K562 (cell line): Measurements from ENCODE around the gene PFKFB2. TPM values are rescaled to one million over a fixed set of nuclear protein-coding genes. Genes with fewer than 3 reads are reported as not detected.

Experiments used
- ATAC-seq: fragments of 200-7000 bp; cut with Tn5 transposase; 3 replicates; pipeline ENCODE4 v1.9.1; 2020; ENCODE audit warnings: moderate library complexity
- BruUV-seq: library from RNA; stranded (reverse); fragments of 400-500 nt; replicated peaks from 2 replicates; lab custom pipeline; 2021; lab: Mats Ljungman, UMichigan
- CTCF ChIA-PET: fragments of 300-600 bp; formaldehyde crosslinking; extraction: SDS; loops from one replicate; lab custom pipeline; 2021; ENCODE audit warnings: low intra/inter-chr PET ratio; lab: Yijun Ruan, JAX
- POLR2A ChIA-PET: fragments of 300-600, 350-650 bp; sonication (Branson Sonifier 250); formaldehyde crosslinking; extraction: SDS; loops from one replicate; lab custom pipeline; 2021; ENCODE audit warnings: antibody characterized with exemption, inconsistent platforms; lab: Yijun Ruan, JAX
- DNase-seq, 4 experiments: peaks; one replicate each; pipeline versions ENCODE4 v3.0.0 to v3.0.0-alpha.2; 2011 to 2018; ENCODE audit warnings: low spot score in 3 of 4, mixed read lengths in 3 of 4; ENCODE audit errors: extremely low read depth in 1 of 4
- FAIRE-seq: peaks from 2 replicates; lab custom pipeline; 2011; peaks lifted over from hg19 to GRCh38; lab: Jason Lieb, UNC
- H2AFZ ChIP-seq: 2 replicates; pipeline ENCODE4 v1.6.0; 2011; ENCODE audit warnings: low read depth, low read length, control low read depth, inconsistent platforms
- H3K27ac ChIP-seq: fragments of 200-600 bp; 3 replicates; pipeline ENCODE4 v1.8.0; 2011; ENCODE audit warnings: low read depth, mild to moderate bottlenecking, control low read depth, inconsistent platforms, low read length, moderate library complexity, mixed read lengths; ENCODE audit errors: extremely low read depth
- H3K27me3 ChIP-seq, 2 experiments: fragments of 300-600 bp in 1 of 2; 2 replicates in 1 of 2; 3 replicates in 1 of 2; pipeline versions ENCODE4 v1.6.0 to v1.8.0; 2011; ENCODE audit warnings: inconsistent platforms in 2 of 2, low read length in 2 of 2, mild to moderate bottlenecking in 1 of 2, mixed read lengths in 1 of 2, moderate library complexity in 1 of 2; ENCODE audit not compliant: control insufficient read depth in 2 of 2, insufficient read depth in 2 of 2
- H3K36me3 ChIP-seq: fragments of 300-600 bp; 3 replicates; pipeline ENCODE4 v1.8.0; 2011; ENCODE audit warnings: mild to moderate bottlenecking, low read length, inconsistent platforms; ENCODE audit not compliant: control insufficient read depth, insufficient read depth
- H3K4me1 ChIP-seq, 2 experiments: fragments of 200-600 bp in 1 of 2; replicated peaks in 1 of 2; 2 replicates in 1 of 2; 3 replicates in 1 of 2; pipeline versions ENCODE4 v1.5.1 to v1.8.0; 2011; ENCODE audit warnings: inconsistent platforms in 2 of 2, low read length in 2 of 2, mild to moderate bottlenecking in 1 of 2, mixed read lengths in 1 of 2, moderate library complexity in 1 of 2; ENCODE audit not compliant: control insufficient read depth in 2 of 2, insufficient read depth in 2 of 2
- H3K4me2 ChIP-seq: 2 replicates; pipeline ENCODE4 v1.6.1; 2011; ENCODE audit warnings: low read length, control low read depth, inconsistent platforms, mixed read lengths; ENCODE audit not compliant: insufficient read depth
- H3K4me3 ChIP-seq: fragments of 200-600 bp; sonication (generic), shearing (Covaris generic); 2 replicates; pipeline ENCODE4 v1.5.1; 2016; ENCODE audit warnings: control low read depth, inconsistent platforms
- H3K79me2 ChIP-seq: fragments of 200-600 bp; 3 replicates; pipeline ENCODE4 v1.8.0; 2011; ENCODE audit warnings: low read length, inconsistent platforms; ENCODE audit not compliant: control insufficient read depth, insufficient read depth
- H3K9ac ChIP-seq, 2 experiments: 2 replicates each; pipeline versions ENCODE4 v1.6.0 to v1.6.1; 2011; ENCODE audit warnings: low read depth in 2 of 2, low read length in 2 of 2, control low read depth in 1 of 2, inconsistent platforms in 1 of 2, mild to moderate bottlenecking in 1 of 2, mixed read lengths in 1 of 2; ENCODE audit not compliant: insufficient read depth in 1 of 2
- H3K9me1 ChIP-seq: one replicate; pipeline ENCODE4 v1.6.0; 2011; ENCODE audit warnings: inconsistent platforms, mild to moderate bottlenecking, low read length, moderate library complexity; ENCODE audit not compliant: control insufficient read depth, insufficient read depth
- H3K9me3 ChIP-seq: replicated peaks from 2 replicates; pipeline ENCODE4 v1.5.1; 2011; ENCODE audit warnings: low read depth, low read length, inconsistent platforms; ENCODE audit not compliant: control insufficient read depth, insufficient read depth
- H4K20me1 ChIP-seq: replicated peaks from 2 replicates; pipeline ENCODE4 v1.6.1; 2011; ENCODE audit warnings: low read length, inconsistent platforms, mixed read lengths; ENCODE audit not compliant: control insufficient read depth, insufficient read depth
- ATF3 ChIP-seq, 2 experiments: fragments of 450-650 bp in 1 of 2; sonication (generic) in 1 of 2; formaldehyde crosslinking in 1 of 2; IDR thresholded peaks in 1 of 2; conservative IDR thresholded peaks in 1 of 2; 2 replicates each; pipeline versions ENCODE4 v1.6.1 to v1.8.1; 2016 to 2023; ENCODE audit warnings: mild to moderate bottlenecking in 2 of 2, moderate library complexity in 2 of 2, inconsistent platforms in 1 of 2, missing genetic modification reagents in 1 of 2
- C11orf30 ChIP-seq: fragments of 450-650 bp; IDR thresholded peaks from 2 replicates; pipeline ENCODE4 v1.6.1; 2016; ENCODE audit warnings: low read depth, mild to moderate bottlenecking
- HMG20B ChIP-seq: fragments of 250-450 bp; sonication (Bioruptor Pico); IDR thresholded peaks from 2 replicates; pipeline ENCODE4 v1.5.0; 2021; ENCODE audit warnings: mild to moderate bottlenecking
- JUND ChIP-seq, 2 experiments: IDR thresholded peaks; 2 replicates in 1 of 2; 3 replicates in 1 of 2; pipeline ENCODE4 v1.6.1; 2011; ENCODE audit warnings: borderline replicate concordance in 2 of 2, low read depth in 2 of 2, low read length in 2 of 2, improper control_type of control experiment in 1 of 2, missing biosample characterization in 1 of 2, missing genetic modification characterization in 1 of 2, missing genetic modification reagents in 1 of 2
- KDM5B ChIP-seq: fragments of 200-600 bp; sonication (generic); IDR thresholded peaks from 2 replicates; pipeline ENCODE4 v1.6.1; 2012; ENCODE audit warnings: low read depth, mild to moderate bottlenecking, moderate library complexity, low read length, control low read depth, inconsistent platforms; ENCODE audit not compliant: insufficient replicate concordance
- MEIS2 ChIP-seq: fragments of 450-650 bp; IDR thresholded peaks from 2 replicates; pipeline ENCODE4 v1.6.1; 2014; ENCODE audit warnings: mild to moderate bottlenecking; ENCODE audit not compliant: partially characterized antibody
- MTA3 ChIP-seq: fragments of 450-650 bp; formaldehyde crosslinking; IDR thresholded peaks from 2 replicates; pipeline ENCODE4 v1.6.1; 2017; ENCODE audit warnings: mild to moderate bottlenecking, borderline replicate concordance
- NR2C1 ChIP-seq, 2 experiments: fragments of 450-650 bp; IDR thresholded peaks; 2 replicates each; pipeline ENCODE4 v1.6.1; 2017; ENCODE audit warnings: mild to moderate bottlenecking in 2 of 2, antibody characterized with exemption in 1 of 2, inconsistent platforms in 1 of 2, missing compliant biosample characterization in 1 of 2, missing genetic modification characterization in 1 of 2
- PBX2 ChIP-seq, 2 experiments: IDR thresholded peaks in 1 of 2; conservative IDR thresholded peaks in 1 of 2; 2 replicates each; pipeline ENCODE4 v1.6.1; 2016; ENCODE audit warnings: low read depth in 2 of 2, mild to moderate bottlenecking in 1 of 2, missing compliant biosample characterization in 1 of 2, missing genetic modification characterization in 1 of 2, moderate library complexity in 1 of 2
- PHB ChIP-seq: fragments of 250-450 bp; sonication (Bioruptor Pico); IDR thresholded peaks from 2 replicates; pipeline ENCODE4 v1.5.0; 2021
- POLR2AphosphoS2 ChIP-seq: IDR thresholded peaks from 2 replicates; pipeline ENCODE4 v1.6.1; 2012; ENCODE audit warnings: low read length, improper control_type of control experiment
- POLR2H ChIP-seq: IDR thresholded peaks from 2 replicates; pipeline ENCODE4 v1.6.1; 2016; ENCODE audit warnings: missing genetic modification characterization, low read depth, mild to moderate bottlenecking, control low read depth, missing compliant biosample characterization, moderate library complexity
- ZNF140 ChIP-seq: fragments of 250-450 bp; sonication (Bioruptor Pico); IDR thresholded peaks from 2 replicates; pipeline ENCODE4 v1.8.0; 2021; ENCODE audit warnings: moderate library complexity, mild to moderate bottlenecking, inconsistent platforms
- ZNF277 ChIP-seq: fragments of 250-450 bp; sonication (Bioruptor Pico); IDR thresholded peaks from 2 replicates; pipeline ENCODE4 v1.8.0; 2022; ENCODE audit warnings: inconsistent platforms, mild to moderate bottlenecking, moderate library complexity, borderline replicate concordance
- ZNF354B ChIP-seq: fragments of 250-450 bp; sonication (Bioruptor Pico); IDR thresholded peaks from 2 replicates; pipeline ENCODE4 v1.4.0; 2020
- ZNF431 ChIP-seq: sonication (generic); formaldehyde crosslinking; IDR thresholded peaks from 2 replicates; pipeline ENCODE4 v1.8.0; 2022; ENCODE audit warnings: mild to moderate bottlenecking, missing genetic modification reagents
- WGBS: fragments of 100-300 bp; shearing (Covaris generic); methylation state at CpG from one replicate; pipeline ENCODE4 v1.1.6; 2016; ENCODE audit warnings: low coverage, mixed read lengths; ENCODE audit not compliant: insufficient coverage; ENCODE audit errors: missing lambda C conversion rate; 5-methylcytosine and 5-hydroxymethylcytosine counted together
- in situ Hi-C: fragments of 300-500 bp; cut with MboI; formaldehyde crosslinking; loops from 4 replicates; pipeline ENCODE4 v1.15.0; 2018; ENCODE audit warnings: inconsistent platforms, mixed read lengths
- intact Hi-C: fragments of 100-400 bp; cut with micrococcal nuclease; formaldehyde crosslinking; loops from 2 replicates; pipeline ENCODE4 v1.14.2; 2022
- polyA plus RNA-seq, 8 experiments: library from polyadenylated mRNA; depleted of rRNA in 4 of 8; stranded (reverse) in 5 of 8; unstranded in 3 of 8; fragments of >200 nt; fragmentation: Nextera tagmentation in 2 of 8; fragmentation: Illumina TruSeq in 1 of 8; extraction: Ambion mirVana in 2 of 8; extraction: Trizol in 1 of 8; gene quantifications; 2 replicates each; pipeline versions ENCODE4 v1.2.1 to v1.2.3, GENCODE V29; 2011 to 2014; ENCODE audit warnings: inconsistent platforms in 1 of 8, missing spikeins in 1 of 8
- total RNA-seq, 7 experiments: library from RNA; depleted of rRNA in 6 of 7; stranded (reverse); fragments of >200 nt in 6 of 7; fragmentation: Illumina TruSeq in 2 of 7; extraction: Trizol in 2 of 7; gene quantifications; 2 replicates each; pipeline versions ENCODE4 v1.2.1 to v1.2.3, GENCODE V29; 2011 to 2021; ENCODE audit warnings: low replicate concordance in 1 of 7

Gene PFKFB2
- total and polyA plus RNA-seq, 9 of the 15 experiments (the other 6 are each of a cell fraction or from before 2014, with no cell fraction given), result 6.9 to 26.0 (median 16.4) TPM

GRCh38 chr1:207034208-207034607, 18.9 kb upstream of the PFKFB2 start:
- Histone ChIP-seq H3K9me3 (no peaks in the 10 kb centered on the region), H3K27ac (no peak overlapping the region), H3K9ac (no peak overlapping the region), H3K79me2 (no peaks in the 10 kb centered on the region; the same call in 2 of the 3 replicates), H4K20me1 (no peaks in the 10 kb centered on the region), H2AFZ (peak overlapping the region; percentile 5; the same call in 1 of the 2 replicates), H3K9me1 (no peaks in the 10 kb centered on the region), H3K36me3 (no peaks in the 10 kb centered on the region), H3K27me3 (no peaks in the 10 kb centered on the region), H3K4me1 (peaks cover 11 to 86% of the 10 kb centered on the region in 2 experiments), H3K4me2 (0 out of 2 replicates have a peak overlapping the region, but pooled peaks have one; percentile 13), H3K4me3 (no peak overlapping the region)
- intact Hi-C loops (no loop called here), in situ Hi-C loops (no loop called here)
- WGBS, result 19% methylated on average over 1 of the region's 1 CpG
- ChIA-PET CTCF (no interaction called here), POLR2A (interaction anchor here (0.6 to 9.0 kb wide), 5 partner anchors 8 to 264 kb away, joined by 3 to 104 read pairs (median 33); partner anchors contain the start of genes IL19 and YOD1)
- no TSS peak for BruUV-seq
- ATAC-seq (peak; percentile 12), DNase-seq (peak; percentile 53 to 64 (median 55)), FAIRE-seq (no peak)
- no peak for TF ChIP-seq PBX2 (CRISPR knock-in tag; IDR thresholded peaks at IDR 0.05; ENCODE audit: low read depth)
- TF ChIP-seq PBX2 (tag; conservative IDR thresholded peaks at IDR 0.05; ENCODE audit: low read depth), result peak; percentile 37; the same call in 1 of the 2 replicates
- no peak for TF ChIP-seq ZNF354B (CRISPR knock-in tag)
- peak; percentile 19 for TF ChIP-seq MEIS2
- peak; percentile 91 for TF ChIP-seq MTA3
- TF ChIP-seq C11orf30, result no peak
- no peak for TF ChIP-seq PHB
- peak; percentile 83 for TF ChIP-seq JUND (IDR thresholded peaks at IDR 0.05; ENCODE audit: borderline replicate concordance, low read depth, low read length)
- peak; percentile 86 for TF ChIP-seq JUND (tag; IDR thresholded peaks at IDR 0.05; ENCODE audit: borderline replicate concordance, low read depth, low read length)
- no peak for TF ChIP-seq POLR2AphosphoS2
- no peak for TF ChIP-seq HMG20B (CRISPR knock-in tag)
- no peak for TF ChIP-seq ZNF431 (CRISPR knock-in tag)
- TF ChIP-seq ZNF140 (CRISPR knock-in tag), result no peak
- TF ChIP-seq KDM5B, result no peak
- no peak for TF ChIP-seq ZNF277 (CRISPR knock-in tag)
- TF ChIP-seq ATF3 (IDR thresholded peaks at IDR 0.05), result peak; percentile 94
- TF ChIP-seq ATF3 (CRISPR knock-in tag; conservative IDR thresholded peaks at IDR 0.05), result peak; percentile 49; the same call in 1 of the 2 replicates
- TF ChIP-seq POLR2H (tag), result 0 out of 2 replicates have a peak, but pooled peaks have one; percentile 20
- TF ChIP-seq NR2C1 (IDR thresholded peaks at IDR 0.05), result 0 out of 2 replicates have a peak, but pooled peaks have one; percentile 28
- peak; percentile 62 for TF ChIP-seq NR2C1 (tag; IDR thresholded peaks at IDR 0.05)
